ENCODE measurements around the gene ATAD3C.
"Not testable (repeated sequence)": the region's sequence is repeated elsewhere in the genome, so short reads cannot be mapped to it uniquely, and the experiment has no call there.

ATAD3C gene

GRCh38 chr1:1449099-1449739 lies at the start of gene ATAD3C:
TSS of gene ATAD3C (plus strand) at chr1:1449689. CDS start at chr1:1450684, 995 bp downstream.
- no peak for FAIRE-seq
- TF ChIP-seq CTCF (IDR thresholded peaks at IDR 0.05; ENCODE audit: insufficient read depth, missing control alignments), result no peak
- DNase-seq (ENCODE audit: insufficient read length, low spot score), result no peak

- DNase-seq (ENCODE audit: insufficient read length, low spot score) (no peak), FAIRE-seq (no peak)
Observed at GRCh38 chr1:1399872-1400575, 49.5 kb upstream of the ATAD3C start.

DNA sequence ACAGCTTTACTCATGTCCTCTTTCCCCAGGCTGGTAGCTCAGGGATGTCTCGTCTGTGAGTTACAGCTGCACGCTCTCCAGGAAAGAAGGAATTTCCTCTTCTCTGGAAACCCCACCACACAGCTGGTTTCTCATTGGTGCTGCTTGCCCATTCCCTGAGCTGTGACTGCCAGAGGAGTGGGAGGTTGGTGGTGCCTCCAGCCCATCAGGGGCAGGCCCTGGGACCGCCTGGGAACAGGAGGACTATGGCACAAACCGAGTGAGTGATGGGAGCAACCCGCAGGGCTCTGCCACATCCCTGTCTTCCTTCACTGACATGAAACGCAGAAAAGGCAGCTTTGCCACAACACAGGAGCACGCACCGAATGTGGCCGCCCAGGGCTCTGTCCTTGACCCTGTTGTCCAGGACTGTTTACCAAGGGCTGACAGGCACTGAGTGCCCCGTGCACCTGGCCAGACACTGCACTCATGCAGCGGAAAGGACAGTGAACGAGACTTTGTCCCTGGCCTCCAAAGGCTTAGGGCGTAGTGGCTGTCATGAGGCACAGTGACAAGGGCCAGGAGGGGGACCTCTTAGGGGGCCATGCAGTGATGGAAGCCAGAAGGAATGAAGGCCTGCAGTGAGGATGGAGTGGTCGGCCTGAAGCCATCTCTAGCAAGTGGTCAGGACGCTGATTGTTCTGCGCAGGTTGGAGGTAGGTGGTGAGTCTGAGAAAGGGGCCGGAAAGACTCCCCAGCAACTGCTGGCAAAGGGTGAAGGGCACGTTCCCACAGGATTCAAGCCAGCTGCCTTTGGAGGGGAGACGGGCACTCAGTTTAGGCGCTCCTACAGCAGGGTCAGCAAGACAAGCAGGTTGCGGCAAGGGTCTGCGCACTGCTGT lies 48.7 kb upstream of the ATAD3C start:
- no peak for FAIRE-seq
- TF ChIP-seq CTCF (IDR thresholded peaks at IDR 0.05; ENCODE audit: insufficient read depth, missing control alignments), result no peak
- no peak for DNase-seq (ENCODE audit: insufficient read length, low spot score)

More at GRCh38 chr1:1399872-1400575, 49.5 kb upstream of the ATAD3C start:
- no peak for TF ChIP-seq CTCF (IDR thresholded peaks at IDR 0.05; ENCODE audit: insufficient read depth, missing control alignments)

- FAIRE-seq, result no peak
- no peak for DNase-seq (ENCODE audit: insufficient read length, low spot score)
- TF ChIP-seq CTCF (IDR thresholded peaks at IDR 0.05; ENCODE audit: insufficient read depth, missing control alignments), result no peak
Observed at GRCh38 chr1:1401457-1402010, 48.0 kb upstream of the ATAD3C start.

GRCh38 chr1:1402072-1402900 lies 47.2 kb upstream of the ATAD3C start:
- TF ChIP-seq CTCF (IDR thresholded peaks at IDR 0.05; ENCODE audit: insufficient read depth, missing control alignments), result peak; percentile 65
- FAIRE-seq (no peak), DNase-seq (ENCODE audit: insufficient read length, low spot score) (no peak)

DNA sequence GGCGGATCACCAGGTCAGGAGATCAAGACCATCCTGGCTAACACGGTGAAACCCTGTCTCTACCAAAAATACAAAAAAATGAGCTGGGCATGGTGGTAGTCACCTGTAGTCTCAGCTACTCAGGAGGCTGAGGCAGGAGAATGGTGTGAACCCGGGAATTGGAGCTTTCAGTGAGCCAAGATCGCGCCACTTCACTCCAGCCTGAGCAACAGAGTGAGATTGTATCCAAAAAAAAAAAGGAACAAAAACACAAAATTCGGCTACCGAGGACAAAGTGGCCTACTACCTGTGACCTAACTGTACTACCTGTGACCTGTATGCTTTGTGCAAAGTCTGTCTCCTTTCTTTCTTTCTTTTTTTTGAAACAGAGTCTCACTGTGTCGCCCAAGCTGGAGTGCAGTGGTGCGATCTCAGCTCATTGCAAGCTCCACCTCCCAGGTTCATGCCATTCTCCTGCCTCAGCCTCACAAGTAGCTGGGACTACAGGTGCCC lies 46.5 kb upstream of the ATAD3C start:
- not testable (repeated sequence) for DNase-seq (ENCODE audit: insufficient read length, low spot score); FAIRE-seq

All from D721Med (cell line).